HFF-Myc (cell line): ENCODE measurements around the gene ADRA2A.

Source experiments
- DNase-seq: peaks from one replicate; pipeline ENCODE4 v3.0.0-alpha.2; 2011; ENCODE audit warnings: low read depth; ENCODE audit errors: extremely low read depth
- H3K4me3 ChIP-seq: replicated peaks from 2 replicates; pipeline ENCODE4 v1.5.1; 2011; ENCODE audit warnings: low read depth, mild to moderate bottlenecking, control low read depth, low read length
- TF ChIP-seq, protein P1 (sequence below): IDR thresholded peaks from 2 replicates; pipeline ENCODE4 v1.5.1; 2012; ENCODE audit warnings: mild to moderate bottlenecking, low read depth, low read length, control low read depth; ENCODE audit errors: missing control alignments

The ADRA2A gene

DNA sequence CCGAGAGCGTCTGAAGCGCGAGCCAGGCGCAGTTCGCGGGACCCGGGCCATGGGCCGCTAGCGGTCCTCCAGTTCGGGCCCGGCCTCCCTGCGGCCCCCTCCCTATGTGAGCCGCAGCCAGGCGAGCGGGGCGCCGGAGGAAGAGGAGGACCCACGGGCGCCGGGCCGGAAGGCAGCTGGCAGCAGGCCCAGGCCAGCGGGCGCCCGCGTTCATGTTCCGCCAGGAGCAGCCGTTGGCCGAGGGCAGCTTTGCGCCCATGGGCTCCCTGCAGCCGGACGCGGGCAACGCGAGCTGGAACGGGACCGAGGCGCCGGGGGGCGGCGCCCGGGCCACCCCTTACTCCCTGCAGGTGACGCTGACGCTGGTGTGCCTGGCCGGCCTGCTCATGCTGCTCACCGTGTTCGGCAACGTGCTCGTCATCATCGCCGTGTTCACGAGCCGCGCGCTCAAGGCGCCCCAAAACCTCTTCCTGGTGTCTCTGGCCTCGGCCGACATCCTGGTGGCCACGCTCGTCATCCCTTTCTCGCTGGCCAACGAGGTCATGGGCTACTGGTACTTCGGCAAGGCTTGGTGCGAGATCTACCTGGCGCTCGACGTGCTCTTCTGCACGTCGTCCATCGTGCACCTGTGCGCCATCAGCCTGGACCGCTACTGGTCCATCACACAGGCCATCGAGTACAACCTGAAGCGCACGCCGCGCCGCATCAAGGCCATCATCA lies 1.1 kb downstream of the ADRA2A start:
- no peak for DNase-seq
- TF ChIP-seq, protein P1, sequence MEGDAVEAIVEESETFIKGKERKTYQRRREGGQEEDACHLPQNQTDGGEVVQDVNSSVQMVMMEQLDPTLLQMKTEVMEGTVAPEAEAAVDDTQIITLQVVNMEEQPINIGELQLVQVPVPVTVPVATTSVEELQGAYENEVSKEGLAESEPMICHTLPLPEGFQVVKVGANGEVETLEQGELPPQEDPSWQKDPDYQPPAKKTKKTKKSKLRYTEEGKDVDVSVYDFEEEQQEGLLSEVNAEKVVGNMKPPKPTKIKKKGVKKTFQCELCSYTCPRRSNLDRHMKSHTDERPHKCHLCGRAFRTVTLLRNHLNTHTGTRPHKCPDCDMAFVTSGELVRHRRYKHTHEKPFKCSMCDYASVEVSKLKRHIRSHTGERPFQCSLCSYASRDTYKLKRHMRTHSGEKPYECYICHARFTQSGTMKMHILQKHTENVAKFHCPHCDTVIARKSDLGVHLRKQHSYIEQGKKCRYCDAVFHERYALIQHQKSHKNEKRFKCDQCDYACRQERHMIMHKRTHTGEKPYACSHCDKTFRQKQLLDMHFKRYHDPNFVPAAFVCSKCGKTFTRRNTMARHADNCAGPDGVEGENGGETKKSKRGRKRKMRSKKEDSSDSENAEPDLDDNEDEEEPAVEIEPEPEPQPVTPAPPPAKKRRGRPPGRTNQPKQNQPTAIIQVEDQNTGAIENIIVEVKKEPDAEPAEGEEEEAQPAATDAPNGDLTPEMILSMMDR, result no peak

DNA sequence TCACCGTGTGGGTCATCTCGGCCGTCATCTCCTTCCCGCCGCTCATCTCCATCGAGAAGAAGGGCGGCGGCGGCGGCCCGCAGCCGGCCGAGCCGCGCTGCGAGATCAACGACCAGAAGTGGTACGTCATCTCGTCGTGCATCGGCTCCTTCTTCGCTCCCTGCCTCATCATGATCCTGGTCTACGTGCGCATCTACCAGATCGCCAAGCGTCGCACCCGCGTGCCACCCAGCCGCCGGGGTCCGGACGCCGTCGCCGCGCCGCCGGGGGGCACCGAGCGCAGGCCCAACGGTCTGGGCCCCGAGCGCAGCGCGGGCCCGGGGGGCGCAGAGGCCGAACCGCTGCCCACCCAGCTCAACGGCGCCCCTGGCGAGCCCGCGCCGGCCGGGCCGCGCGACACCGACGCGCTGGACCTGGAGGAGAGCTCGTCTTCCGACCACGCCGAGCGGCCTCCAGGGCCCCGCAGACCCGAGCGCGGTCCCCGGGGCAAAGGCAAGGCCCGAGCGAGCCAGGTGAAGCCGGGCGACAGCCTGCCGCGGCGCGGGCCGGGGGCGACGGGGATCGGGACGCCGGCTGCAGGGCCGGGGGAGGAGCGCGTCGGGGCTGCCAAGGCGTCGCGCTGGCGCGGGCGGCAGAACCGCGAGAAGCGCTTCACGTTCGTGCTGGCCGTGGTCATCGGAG lies 1.8 kb downstream of the ADRA2A start:
- no peak overlapping the region for H3K4me3 ChIP-seq
- no peak for DNase-seq
- TF ChIP-seq, protein P1, result no peak

More for the DNA sequence above, 1.1 kb downstream of the ADRA2A start:
- no peak overlapping the region for H3K4me3 ChIP-seq

DNA sequence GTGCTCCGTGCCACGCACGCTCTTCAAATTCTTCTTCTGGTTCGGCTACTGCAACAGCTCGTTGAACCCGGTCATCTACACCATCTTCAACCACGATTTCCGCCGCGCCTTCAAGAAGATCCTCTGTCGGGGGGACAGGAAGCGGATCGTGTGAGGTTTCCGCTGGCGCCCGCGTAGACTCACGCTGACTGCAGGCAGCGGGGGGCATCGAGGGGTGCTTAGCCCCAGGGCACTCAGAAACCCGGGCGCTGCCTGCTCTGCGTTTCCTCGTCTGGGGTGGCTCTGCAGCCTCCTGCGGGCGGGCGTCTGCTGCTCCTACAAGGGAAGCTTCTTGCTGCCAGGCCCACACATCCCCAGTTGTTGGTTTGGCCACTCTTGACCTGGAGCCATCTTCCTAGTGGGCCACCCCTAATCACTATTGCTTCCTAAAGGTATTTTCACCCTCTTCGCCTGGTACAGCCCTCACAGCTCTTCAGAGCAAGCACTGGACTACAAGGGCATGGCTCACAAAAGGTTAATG lies 2.5 kb downstream of the ADRA2A start:
- TF ChIP-seq, protein P1, result no peak
- DNase-seq, result no peak
- H3K4me3 ChIP-seq, result no peak overlapping the region

DNA sequence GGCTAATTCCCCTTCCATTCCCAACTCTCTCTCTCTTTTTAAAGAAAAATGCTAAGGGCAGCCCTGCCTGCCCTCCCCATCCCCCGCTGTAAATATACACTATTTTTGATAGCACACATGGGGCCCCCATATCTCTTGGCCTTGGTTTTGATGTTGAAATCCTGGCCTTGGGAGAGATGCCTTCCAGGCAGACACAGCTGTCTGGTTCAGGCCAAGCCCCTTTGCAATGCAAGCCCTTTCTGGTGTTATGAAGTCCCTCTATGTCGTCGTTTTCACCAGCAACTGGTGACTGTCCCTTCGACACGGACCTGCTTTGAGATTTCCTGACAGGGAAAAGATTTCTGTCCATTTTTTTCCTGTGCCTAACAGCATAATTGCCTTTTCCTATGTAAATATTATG lies 3.0 kb downstream of the ADRA2A start:
- H3K4me3 ChIP-seq, result no peak overlapping the region
- TF ChIP-seq, protein P1, result no peak

DNA sequence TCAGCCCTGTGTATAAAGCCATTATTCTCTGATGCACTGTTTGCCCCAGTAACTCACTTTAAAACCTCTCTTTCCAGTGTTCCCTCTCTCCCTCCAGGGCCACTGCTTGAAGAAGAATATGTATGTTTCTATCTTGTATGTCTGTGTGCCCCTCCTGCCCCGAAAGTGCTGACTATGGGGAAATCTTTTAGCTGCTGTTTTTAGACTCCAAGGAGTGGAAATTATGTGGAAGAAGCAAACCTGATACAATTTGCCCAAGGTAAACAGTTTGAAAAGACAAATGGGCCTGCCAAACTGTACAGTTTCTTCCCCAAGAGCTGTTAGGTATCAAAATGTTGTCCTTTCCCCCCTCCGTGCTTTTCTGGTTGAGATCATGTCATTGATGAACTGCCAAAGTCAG lies 3.4 kb downstream of the ADRA2A start:
- H3K4me3 ChIP-seq, result no peak overlapping the region
- no peak for DNase-seq
- TF ChIP-seq, protein P1, result no peak

More for the DNA sequence above, 3.0 kb downstream of the ADRA2A start:
- no peak for DNase-seq

DNA sequence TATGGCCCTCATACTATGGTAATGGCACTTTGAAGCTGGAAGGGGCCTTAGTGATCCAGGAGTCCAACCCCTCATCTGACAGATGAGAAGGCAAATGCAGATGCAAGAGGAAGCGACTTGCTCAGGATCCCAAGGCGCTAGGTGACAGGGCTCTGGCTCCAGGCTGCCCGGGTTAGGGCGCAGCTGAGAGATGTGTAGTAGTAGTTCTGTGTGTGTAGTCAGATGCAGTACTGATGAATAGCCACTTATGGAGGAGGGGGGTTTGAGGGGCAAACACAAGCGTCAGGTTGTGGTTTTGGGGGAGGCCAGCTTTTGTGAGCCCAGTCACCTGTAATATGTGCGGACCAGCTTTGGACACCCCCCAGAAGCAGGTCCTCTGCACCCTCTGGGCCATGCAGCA lies 4.8 kb downstream of the ADRA2A start:
- no peak for DNase-seq
- TF ChIP-seq, protein P1, result no peak
- H3K4me3 ChIP-seq, result no peak overlapping the region
